ACHN (cell line): Measurements from ENCODE around the gene INIP.

Experiments
- DNase-seq: peaks from one replicate; pipeline ENCODE4 v3.0.0-alpha.2; 2015
- in situ Hi-C: cut with HindIII; loops from 2 replicates; pipeline ENCODE4 v1.10.0; 2017; ENCODE audit warnings: low sequenced_read_pairs, low pct_ligation_motif_present, low pct_unique_long_range_greater_than_20kb

Gene INIP

GRCh38 chr9:112717661-112718331 lies at the start of gene INIP:
Gene INIP (minus strand): TSS chr9:112718117. CDS start chr9:112716485, 1,632 bp downstream.
- DNase-seq, result peak; percentile 95
- in situ Hi-C loops, result no loop called here

GRCh38 chr9:112765281-112765680 lies 47.4 kb upstream of the INIP start:
- DNase-seq, result no peak
- in situ Hi-C loops, result no loop called here

- in situ Hi-C loops, result no loop called here
- no peak for DNase-seq
Measured at GRCh38 chr9:112764837-112765236, 46.9 kb upstream of the INIP start.

GRCh38 chr9:112764344-112764743 lies 46.4 kb upstream of the INIP start:
- no peak for DNase-seq

GRCh38 chr9:112762726-112763518 lies 45.0 kb upstream of the INIP start:
- DNase-seq, result no peak
- in situ Hi-C loops, result no loop called here

More at GRCh38 chr9:112764344-112764743, 46.4 kb upstream of the INIP start:
- in situ Hi-C loops, result no loop called here

- DNase-seq, result no peak
- in situ Hi-C loops, result no loop called here
Measured at GRCh38 chr9:112761912-112762655, 44.2 kb upstream of the INIP start.

GRCh38 chr9:112760821-112761220 lies 42.9 kb upstream of the INIP start:
- DNase-seq, result no peak
- in situ Hi-C loops, result no loop called here

GRCh38 chr9:112757940-112758339 lies 40.0 kb upstream of the INIP start:
- DNase-seq, result no peak
- in situ Hi-C loops, result no loop called here

- no peak for DNase-seq
- in situ Hi-C loops, result no loop called here
Measured at GRCh38 chr9:112757282-112757883, 39.5 kb upstream of the INIP start.

GRCh38 chr9:112755675-112756074 lies 37.8 kb upstream of the INIP start:
- DNase-seq, result no peak
- in situ Hi-C loops, result no loop called here

GRCh38 chr9:112755016-112755427 lies 37.1 kb upstream of the INIP start:
- no peak for DNase-seq
- in situ Hi-C loops, result no loop called here

- DNase-seq, result no peak
- in situ Hi-C loops, result no loop called here
Measured at GRCh38 chr9:112754578-112754977, 36.7 kb upstream of the INIP start.

- in situ Hi-C loops, result no loop called here
- DNase-seq, result peak; percentile 73
Measured at GRCh38 chr9:112753725-112754124, 35.8 kb upstream of the INIP start.

GRCh38 chr9:112752334-112753125 lies 34.6 kb upstream of the INIP start:
- no peak for DNase-seq
- in situ Hi-C loops, result no loop called here

- in situ Hi-C loops, result no loop called here
Measured at GRCh38 chr9:112751056-112751795, 33.3 kb upstream of the INIP start.

GRCh38 chr9:112750764-112751055 lies 32.8 kb upstream of the INIP start:
- in situ Hi-C loops, result no loop called here
- DNase-seq, result no peak

More at GRCh38 chr9:112751056-112751795, 33.3 kb upstream of the INIP start:
- peak; percentile 55 for DNase-seq

- in situ Hi-C loops, result no loop called here
- DNase-seq, result peak; percentile 87
Measured at GRCh38 chr9:112750016-112750763, 32.3 kb upstream of the INIP start, which contains the start of gene SNX30. Gene SNX30 (plus strand): TSS chr9:112750760. CDS start chr9:112751002, 242 bp downstream.
